DLD1 (cell line): ENCODE data around the gene ZNF512B.

Source experiments
- in situ Hi-C: cut with HindIII; loops from 2 replicates; pipeline ENCODE4 v1.10.0; 2017; ENCODE audit warnings: low sequenced_read_pairs

The ZNF512B gene

GRCh38 chr20:63951398-63952209 is 18.1 kb downstream of the ZNF512B start:
- in situ Hi-C loops = no loop called here

- in situ Hi-C loops = no loop called here
Measured at GRCh38 chr20:63950701-63951397, 18.9 kb downstream of the ZNF512B start.

GRCh38 chr20:63947638-63948456 is 21.9 kb downstream of the ZNF512B start:
- in situ Hi-C loops = no loop called here

GRCh38 chr20:63946986-63947637 is 22.6 kb downstream of the ZNF512B start:
- in situ Hi-C loops = no loop called here

GRCh38 chr20:63945921-63946920 is 23.5 kb downstream of the ZNF512B start:
- in situ Hi-C loops = no loop called here

GRCh38 chr20:63945031-63945658 is 24.6 kb downstream of the ZNF512B start:
- in situ Hi-C loops = no loop called here

GRCh38 chr20:63944078-63944941 is 25.4 kb downstream of the ZNF512B start:
- in situ Hi-C loops = no loop called here

GRCh38 chr20:63943808-63944077 is 26.0 kb downstream of the ZNF512B start:
- in situ Hi-C loops = no loop called here

- in situ Hi-C loops = no loop called here
Measured at GRCh38 chr20:63942969-63943807, 26.5 kb downstream of the ZNF512B start.

- in situ Hi-C loops = no loop called here
Measured at GRCh38 chr20:63942250-63942951, 27.3 kb downstream of the ZNF512B start.

GRCh38 chr20:63941282-63942081 is 28.2 kb downstream of the ZNF512B start:
- in situ Hi-C loops = no loop called here

- in situ Hi-C loops = no loop called here
Measured at GRCh38 chr20:63940472-63941266, 29.1 kb downstream of the ZNF512B start.

GRCh38 chr20:63940071-63940471 is 29.7 kb downstream of the ZNF512B start:
- in situ Hi-C loops = no loop called here

GRCh38 chr20:63939061-63939935 is 30.4 kb downstream of the ZNF512B start:
- in situ Hi-C loops = no loop called here
